HuH-7.5 (cell line): ENCODE measurements around the gene PSMC1.

Experiments used
- DNase-seq: peaks from one replicate; pipeline ENCODE4 v3.0.0; 2011; ENCODE audit warnings: low spot score

PSMC1 gene

DNA sequence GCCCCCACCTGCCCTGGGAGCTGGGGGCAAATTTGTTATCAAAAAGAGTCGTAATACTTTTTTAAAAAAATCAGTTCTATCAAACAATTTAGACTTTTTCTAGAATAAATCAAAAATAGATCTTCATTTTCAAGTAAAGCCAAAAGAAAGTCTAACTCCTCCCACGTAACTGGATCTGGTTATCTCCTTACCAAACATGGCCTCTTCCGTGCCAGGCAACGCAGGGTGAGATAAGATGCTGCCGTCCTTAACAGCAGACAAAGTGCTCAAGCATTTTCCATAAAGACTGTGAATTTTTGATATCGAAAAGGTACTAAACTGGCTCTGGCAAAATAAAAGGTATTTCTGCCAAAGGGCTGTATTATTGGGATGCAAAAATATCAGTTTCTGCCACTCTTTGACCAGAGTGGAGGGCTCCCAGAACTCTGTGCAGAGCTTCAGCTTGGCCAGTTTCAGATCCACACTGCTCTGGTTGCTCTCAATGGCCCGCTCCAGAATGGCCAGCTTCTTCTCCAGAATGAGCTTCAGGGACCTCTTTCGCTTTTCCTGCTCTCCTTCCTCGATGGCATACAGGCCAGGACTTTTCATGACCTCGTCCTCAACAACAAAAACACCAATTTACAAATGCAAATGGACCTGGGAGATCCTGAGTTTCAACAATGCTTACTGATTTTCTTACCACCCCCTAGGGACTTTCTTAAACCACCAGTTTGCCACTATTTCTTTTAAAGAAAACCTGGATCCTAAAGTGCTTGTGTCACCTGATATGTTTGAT lies 46.4 kb downstream of the PSMC1 start:
- DNase-seq = no peak

DNA sequence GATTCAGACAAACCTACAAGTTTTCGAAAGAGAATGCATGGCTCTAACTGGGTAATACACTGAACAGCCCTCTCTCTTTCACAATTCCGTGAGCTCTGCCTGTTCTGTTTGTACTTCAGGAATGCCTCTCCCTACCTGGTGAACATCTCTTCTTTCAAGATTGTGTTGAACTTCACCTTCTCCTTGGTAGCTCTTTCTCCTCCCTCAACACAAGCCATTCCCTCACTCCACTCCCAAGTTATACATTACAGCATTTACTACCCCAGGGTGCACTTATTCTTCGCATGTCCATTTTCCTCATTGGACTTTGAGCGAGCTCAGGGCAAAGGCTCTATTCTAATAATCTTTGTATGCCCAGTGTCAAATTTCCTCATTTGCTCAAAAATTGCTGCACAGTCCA lies 47.1 kb downstream of the PSMC1 start:
- no peak for DNase-seq

DNA sequence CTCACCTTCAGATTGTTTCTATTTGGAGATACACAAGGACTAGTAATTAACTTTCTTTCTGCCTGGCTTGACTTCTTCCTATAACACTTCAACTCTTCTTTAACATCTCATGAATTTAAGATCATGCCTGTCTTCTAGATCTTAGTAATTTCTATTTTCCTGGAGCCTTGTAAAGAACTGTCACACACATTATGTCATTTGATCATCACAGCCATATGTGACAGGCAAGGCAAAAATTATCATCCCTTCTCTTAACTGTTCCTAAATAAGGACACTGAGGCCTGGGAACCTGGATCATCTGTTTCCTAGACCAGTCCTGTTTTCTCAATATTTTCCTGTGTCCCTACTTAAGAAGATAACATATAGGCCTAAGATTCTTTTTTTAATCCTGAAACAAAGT lies 48.1 kb downstream of the PSMC1 start:
- DNase-seq = no peak

DNA sequence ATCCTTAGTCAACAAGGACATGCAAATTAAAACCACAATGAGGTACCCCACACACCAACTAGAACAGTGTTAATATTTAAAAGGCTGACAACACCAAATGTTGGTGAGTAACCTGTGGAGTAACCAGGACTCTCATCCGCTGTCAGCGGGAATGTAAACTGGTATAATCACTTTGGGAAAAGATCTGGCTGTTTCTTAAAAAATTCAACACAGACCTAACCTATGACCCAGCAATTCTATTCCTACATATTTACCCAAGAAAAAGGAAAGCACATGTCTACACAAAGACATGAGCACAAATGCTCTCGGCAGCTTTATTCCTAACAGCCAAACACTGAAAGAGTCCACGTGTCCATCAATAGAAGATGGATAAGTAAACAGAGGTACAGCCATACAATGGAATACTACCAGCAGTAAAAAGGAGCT lies 48.8 kb downstream of the PSMC1 start:
- no peak for DNase-seq

DNA sequence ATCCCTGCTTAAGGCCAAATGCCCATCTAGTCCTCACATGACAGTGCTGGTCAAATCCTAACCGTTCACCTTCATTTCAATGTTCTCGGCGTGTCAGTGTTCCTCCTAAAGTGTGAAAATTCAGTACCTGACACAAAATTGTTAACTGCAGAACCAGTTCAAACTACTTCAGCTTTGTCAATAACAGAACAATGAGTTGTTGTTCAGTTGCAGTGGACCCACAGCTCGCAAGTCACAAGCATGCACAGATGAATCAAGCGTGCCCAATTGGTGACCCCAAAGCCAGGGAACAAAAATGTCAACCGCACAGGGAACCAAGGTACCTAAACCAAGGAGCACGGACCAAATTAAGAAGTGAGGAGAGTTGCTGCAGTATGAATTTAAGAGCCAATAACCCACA lies 52.2 kb downstream of the PSMC1 start:
- no peak for DNase-seq

DNA sequence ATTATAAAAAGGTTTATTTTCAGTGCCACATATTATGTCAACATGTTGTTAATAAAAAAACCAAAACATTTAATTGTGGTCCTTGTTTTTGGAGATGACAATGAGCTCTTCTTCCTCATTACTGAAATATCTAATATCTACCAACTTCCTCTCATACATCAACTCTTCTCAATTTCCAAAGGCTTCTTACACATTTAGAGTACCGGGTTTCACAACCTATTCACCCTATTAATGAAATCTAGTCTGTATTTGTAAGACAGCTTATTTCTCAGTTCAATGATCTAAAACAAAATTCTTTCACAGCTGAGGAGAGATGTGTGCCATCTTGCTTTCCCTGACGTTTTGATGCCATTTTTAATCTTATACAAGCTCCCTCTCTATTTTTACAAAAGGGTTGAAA lies 60.9 kb downstream of the PSMC1 start:
- no peak for DNase-seq

DNA sequence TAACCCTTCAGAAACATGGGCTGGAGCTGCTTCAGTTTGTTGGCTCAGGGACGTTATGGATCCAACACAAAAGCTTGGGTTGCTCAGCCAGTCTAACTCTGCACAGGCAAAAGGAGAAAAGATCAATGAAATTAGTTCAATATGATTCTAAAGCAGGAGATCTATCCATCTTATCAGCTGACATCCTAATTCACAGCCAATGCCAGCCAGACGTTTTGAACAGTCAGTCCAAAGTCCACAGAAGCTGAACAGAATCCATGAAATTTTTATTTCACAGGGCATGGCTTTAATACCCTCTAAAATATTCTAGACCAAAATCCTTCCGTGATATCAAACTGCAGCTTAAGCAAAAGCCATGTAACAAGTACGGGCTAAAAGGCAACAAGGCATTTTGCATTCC lies 61.7 kb downstream of the PSMC1 start:
- no peak for DNase-seq

DNA sequence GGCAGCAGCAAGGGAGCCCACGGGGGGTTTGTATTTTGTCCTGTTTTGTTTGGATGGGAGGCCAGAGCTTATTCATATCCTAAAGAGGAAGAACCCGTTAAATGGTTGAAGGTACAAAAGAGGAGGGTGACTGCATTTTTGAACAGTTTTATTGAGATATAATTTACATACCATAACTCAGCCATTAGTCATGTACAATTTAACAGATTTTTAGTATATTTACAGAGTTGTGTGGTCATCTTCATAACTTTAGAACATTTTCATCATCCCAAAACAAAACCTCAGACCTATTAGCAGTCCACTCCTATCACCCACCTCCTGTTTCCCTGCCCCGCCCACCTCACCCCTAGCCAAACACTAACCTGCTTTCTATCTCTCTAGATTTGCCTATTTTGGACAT lies 62.8 kb downstream of the PSMC1 start:
- DNase-seq = no peak

DNA sequence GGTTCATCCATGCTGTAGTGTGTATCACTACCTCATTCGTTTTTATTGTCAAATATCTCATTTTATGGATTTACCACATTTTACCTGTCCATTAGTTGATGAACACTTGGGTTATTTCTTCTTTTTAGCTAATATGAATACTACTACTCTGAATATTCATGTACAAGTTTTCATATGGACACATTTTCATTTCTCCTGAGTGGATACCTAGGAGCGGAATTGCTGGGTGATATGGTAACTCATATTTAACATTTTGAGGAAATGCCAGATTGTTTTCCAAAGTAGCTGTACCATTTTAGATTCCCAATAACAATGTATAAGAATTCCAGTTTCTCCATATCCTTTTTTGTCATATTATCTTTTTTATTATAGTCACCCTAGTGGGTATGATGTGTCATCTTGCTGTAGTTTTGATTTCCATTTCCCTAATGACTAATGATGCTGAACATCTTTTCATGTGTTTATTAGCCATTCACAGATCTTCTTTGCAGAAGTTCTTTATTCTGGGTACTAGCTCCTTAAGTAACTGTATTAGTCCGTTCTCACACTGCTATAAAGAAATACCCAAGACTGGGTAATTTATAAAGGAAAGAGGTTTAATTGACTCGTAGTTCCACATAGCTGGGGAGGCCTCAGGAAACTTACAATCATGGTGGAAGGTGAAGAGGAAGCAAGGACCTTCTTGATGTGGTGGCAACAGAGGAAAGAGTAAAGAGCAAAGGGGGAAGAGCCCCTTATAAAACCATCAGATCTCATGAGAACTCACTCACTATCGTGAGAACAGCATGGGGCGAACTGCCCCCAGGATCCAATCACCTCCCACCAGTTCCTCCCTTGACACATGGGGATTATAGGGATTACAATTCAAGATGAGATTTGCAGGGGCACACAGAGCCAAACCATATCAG lies 63.5 kb downstream of the PSMC1 start:
- no peak for DNase-seq

DNA sequence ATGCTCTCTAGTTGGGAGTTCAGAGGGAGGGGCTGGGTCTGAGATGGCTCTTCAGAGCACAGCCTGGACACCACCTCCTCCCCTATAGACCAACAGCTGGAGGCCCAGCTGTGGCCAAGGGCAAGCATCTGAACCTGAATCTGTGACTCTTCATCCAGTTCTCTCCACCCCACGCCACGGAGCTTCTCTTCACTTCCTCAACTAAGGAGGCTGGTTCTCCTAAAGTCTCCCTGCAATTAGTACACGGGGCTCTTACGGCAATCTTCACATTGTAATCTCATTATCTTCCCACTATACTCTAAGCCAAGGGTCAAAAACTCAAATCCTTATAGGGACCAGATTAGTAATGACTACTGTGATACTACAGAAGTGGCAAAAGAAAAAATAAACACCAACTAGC lies 65.5 kb downstream of the PSMC1 start:
- no peak for DNase-seq
